GM18520 (cell line): ENCODE measurements around the gene ATG5.

ENCODE experiments used
- ATAC-seq: cut with Tn5 transposase; IDR thresholded peaks from one replicate; pipeline ENCODE4 v1.9.1; 2021; ENCODE audit not compliant: unreplicated experiment

The ATG5 gene

GRCh38 chr6:106184629-106185028 lies 140.9 kb downstream of the ATG5 start:
- ATAC-seq, result no peak

- no peak for ATAC-seq
Observed at GRCh38 chr6:106183430-106183829, 142.1 kb downstream of the ATG5 start.

- ATAC-seq, result peak; percentile 65
Observed at GRCh38 chr6:106182455-106182854, 143.1 kb downstream of the ATG5 start.

- peak; percentile 19 for ATAC-seq
Observed at GRCh38 chr6:106181664-106182418, 143.7 kb downstream of the ATG5 start.

- no peak for ATAC-seq
Observed at GRCh38 chr6:106180208-106180607, 145.4 kb downstream of the ATG5 start.

- no peak for ATAC-seq
Observed at GRCh38 chr6:106178900-106179299, 146.7 kb downstream of the ATG5 start.

GRCh38 chr6:106177786-106178185 lies 147.8 kb downstream of the ATG5 start:
- no peak for ATAC-seq

- no peak for ATAC-seq
Observed at GRCh38 chr6:106173124-106173879, 152.3 kb downstream of the ATG5 start.

GRCh38 chr6:106170030-106170791 lies 155.3 kb downstream of the ATG5 start:
- no peak for ATAC-seq

GRCh38 chr6:106169517-106169916 lies 156.0 kb downstream of the ATG5 start:
- no peak for ATAC-seq

GRCh38 chr6:106168097-106168888 lies 157.3 kb downstream of the ATG5 start:
- no peak for ATAC-seq

GRCh38 chr6:106167096-106167814 lies 158.3 kb downstream of the ATG5 start:
- ATAC-seq, result peak; percentile 34

- no peak for ATAC-seq
Observed at GRCh38 chr6:106165885-106166485, 159.6 kb downstream of the ATG5 start.

GRCh38 chr6:106163966-106164877 lies 161.3 kb downstream of the ATG5 start:
- peak; percentile 33 for ATAC-seq

- no peak for ATAC-seq
Observed at GRCh38 chr6:106163446-106163965, 162.1 kb downstream of the ATG5 start.

- ATAC-seq, result no peak
Observed at GRCh38 chr6:106162921-106163320, 162.6 kb downstream of the ATG5 start.

GRCh38 chr6:106161893-106162292 lies 163.7 kb downstream of the ATG5 start:
- no peak for ATAC-seq

GRCh38 chr6:106161311-106161874 lies 164.2 kb downstream of the ATG5 start:
- ATAC-seq, result no peak
